Endothelial cell of umbilical vein (primary cell): Measurements from ENCODE around the gene SUMO2. TPM values are rescaled to one million over a fixed set of nuclear protein-coding genes. Genes with fewer than 3 reads are reported as not detected.

Experiments
- BruUV-seq: library from RNA; stranded (reverse); fragments of 400-500 nt; replicated peaks from 2 replicates; lab custom pipeline; 2021; lab: Mats Ljungman, UMichigan
- CTCF ChIA-PET: fragments of 300-600, 350-600 bp; sonication (Branson Sonifier 250); formaldehyde crosslinking; loops from one replicate; lab custom pipeline; 2021; ENCODE audit warnings: antibody characterized with exemption, inconsistent platforms; lab: Charles Lee
- POLR2A ChIA-PET: fragments of 300-600, 350-600 bp; sonication (Branson Sonifier 250); formaldehyde crosslinking; loops from one replicate; lab custom pipeline; 2021; ENCODE audit warnings: antibody characterized with exemption, inconsistent platforms; lab: Charles Lee
- DNase-seq: peaks from one replicate; pipeline ENCODE4 v3.0.0-alpha.2; 2011; ENCODE audit warnings: low read depth, low spot score
- FAIRE-seq: peaks from 2 replicates; lab custom pipeline; 2011; peaks lifted over from hg19 to GRCh38; lab: Jason Lieb, UNC
- H2AFZ ChIP-seq: 2 replicates; pipeline ENCODE4 v1.6.0; 2012; ENCODE audit warnings: low read depth, low read length, control low read depth, inconsistent platforms
- H3K27ac ChIP-seq: 2 replicates; pipeline ENCODE4 v1.5.1; 2011; ENCODE audit warnings: low read depth, mild to moderate bottlenecking, control low read depth, low read length, moderate library complexity; ENCODE audit not compliant: insufficient read depth
- H3K27me3 ChIP-seq, 2 experiments: 2 replicates each; pipeline versions ENCODE4 v1.6.0 to v1.6.1; 2011; ENCODE audit warnings: low read length in 2 of 2, mixed read lengths in 1 of 2; ENCODE audit not compliant: control insufficient read depth in 2 of 2, insufficient read depth in 2 of 2
- H3K36me3 ChIP-seq, 2 experiments: 2 replicates in 1 of 2; 3 replicates in 1 of 2; pipeline ENCODE4 v1.5.1; 2011; ENCODE audit warnings: low read length in 2 of 2, mild to moderate bottlenecking in 1 of 2, moderate library complexity in 1 of 2; ENCODE audit not compliant: control insufficient read depth in 2 of 2, insufficient read depth in 2 of 2; ENCODE audit errors: extremely low read depth in 1 of 2
- H3K4me1 ChIP-seq: 3 replicates; pipeline ENCODE4 v1.5.1; 2011; ENCODE audit warnings: mild to moderate bottlenecking, low read length; ENCODE audit not compliant: control insufficient read depth, insufficient read depth; ENCODE audit errors: extremely low read depth
- H3K4me2 ChIP-seq: 2 replicates; pipeline ENCODE4 v1.6.1; 2011; ENCODE audit warnings: low read length, control low read depth, mixed read lengths; ENCODE audit not compliant: insufficient read depth
- H3K4me3 ChIP-seq, 3 experiments: fragments of 200-600 bp in 1 of 3; sonication (generic), shearing (Covaris generic) in 1 of 3; replicated peaks in 1 of 3; 2 replicates each; pipeline ENCODE4 v1.5.1; 2011 to 2016; ENCODE audit warnings: control low read depth in 3 of 3, low read length in 3 of 3, mild to moderate bottlenecking in 2 of 3, inconsistent platforms in 1 of 3, low read depth in 1 of 3, moderate library complexity in 1 of 3; ENCODE audit not compliant: insufficient read depth in 1 of 3
- H3K79me2 ChIP-seq: 2 replicates; pipeline ENCODE4 v1.6.0; 2012; ENCODE audit warnings: low read length, inconsistent platforms; ENCODE audit not compliant: control insufficient read depth, insufficient read depth
- H3K9ac ChIP-seq: replicated peaks from 2 replicates; pipeline ENCODE3; 2011; ENCODE audit warnings: low read length, control low read depth; ENCODE audit not compliant: insufficient read depth; ENCODE audit errors: extremely low read depth
- H3K9me1 ChIP-seq: replicated peaks from 3 replicates; pipeline ENCODE4 v1.6.0; 2011; ENCODE audit warnings: mild to moderate bottlenecking, low read length; ENCODE audit not compliant: control insufficient read depth, insufficient read depth; ENCODE audit errors: extremely low read depth
- H3K9me3 ChIP-seq: replicated peaks from 2 replicates; pipeline ENCODE4 v1.5.1; 2012; ENCODE audit warnings: low read length, inconsistent platforms; ENCODE audit not compliant: control insufficient read depth, insufficient read depth
- H4K20me1 ChIP-seq: replicated peaks from 2 replicates; pipeline ENCODE3; 2011; ENCODE audit warnings: mild to moderate bottlenecking, low read length; ENCODE audit not compliant: control insufficient read depth, insufficient read depth; ENCODE audit errors: extremely low read depth
- EZH2 ChIP-seq: IDR thresholded peaks from 2 replicates; pipeline ENCODE4 v1.6.1; 2012; ENCODE audit warnings: borderline replicate concordance, low read depth, mild to moderate bottlenecking, moderate library complexity, low read length, inconsistent platforms; ENCODE audit not compliant: severe bottlenecking
- FOS ChIP-seq: IDR thresholded peaks from 2 replicates; pipeline ENCODE4 v1.6.1; 2011; ENCODE audit warnings: mild to moderate bottlenecking, low read length, moderate library complexity, borderline replicate concordance; ENCODE audit not compliant: insufficient read depth
- GATA2 ChIP-seq: IDR thresholded peaks from 2 replicates; pipeline ENCODE4 v1.7.0; 2011; ENCODE audit warnings: low read depth, mild to moderate bottlenecking, moderate library complexity, mixed read lengths, low read length; ENCODE audit not compliant: insufficient read length, insufficient read depth
- JUN ChIP-seq: IDR thresholded peaks from 2 replicates; pipeline ENCODE4 v1.6.1; 2011; ENCODE audit warnings: borderline replicate concordance, low read depth; ENCODE audit not compliant: insufficient read length, insufficient read depth
- MAX ChIP-seq: IDR thresholded peaks from 2 replicates; pipeline ENCODE4 v1.6.1; 2011; ENCODE audit not compliant: insufficient read depth, insufficient read length
- MYC ChIP-seq: IDR thresholded peaks from one replicate; pipeline ENCODE4 v1.6.1; 2011; ENCODE audit warnings: mild to moderate bottlenecking, low read depth, low read length
- POLR2A ChIP-seq: IDR thresholded peaks from 2 replicates; pipeline ENCODE4 v1.6.1; 2012; ENCODE audit warnings: low read depth, mild to moderate bottlenecking, control low read depth, low read length
- POLR2AphosphoS5 ChIP-seq: IDR thresholded peaks from 2 replicates; pipeline ENCODE4 v1.6.1; 2012; ENCODE audit warnings: low read depth, mild to moderate bottlenecking, control low read depth, low read length, moderate library complexity; ENCODE audit not compliant: insufficient read depth
- dilution Hi-C: fragments of 300-500 bp; cut with MboI; formaldehyde crosslinking; loops from one replicate; pipeline ENCODE4 v1.15.0; 2019; ENCODE audit warnings: low sequenced_read_pairs; ENCODE audit not compliant: extremely low pct_ligation_motif_present
- intact Hi-C: fragments of 100-400 bp; cut with micrococcal nuclease; formaldehyde crosslinking; loops from one replicate; pipeline ENCODE4 v1.10.0; 2022
- polyA plus RNA-seq, 4 experiments: library from polyadenylated mRNA; depleted of rRNA in 3 of 4; stranded (reverse) in 3 of 4; unstranded in 1 of 4; fragments of >200 nt; gene quantifications; 2 replicates each; pipeline versions ENCODE4 v1.2.1 to v1.2.3, GENCODE V29; 2011 to 2012; ENCODE audit warnings: missing spikeins in 1 of 4
- total RNA-seq: library from RNA; stranded (reverse); gene quantifications from 2 replicates; pipeline ENCODE4 v1.2.3, GENCODE V29; 2021
- TF ChIP-seq, protein P1 (sequence below), 2 donors: IDR thresholded peaks; 1 replicate in 1 of 2; 2 replicates in 1 of 2; pipeline ENCODE4 v1.5.1; 2011; ENCODE audit warnings: low read length in 2 of 2, mild to moderate bottlenecking in 2 of 2, moderate library complexity in 2 of 2, control low read depth in 1 of 2, inconsistent platforms in 1 of 2, low read depth in 1 of 2; ENCODE audit not compliant: insufficient read depth in 1 of 2; ENCODE audit errors: extremely low read depth in 1 of 2

Gene SUMO2
- total and polyA plus RNA-seq, 2 donors (not counting 3 experiments of a cell fraction or from before 2014, with no cell fraction given): 75.6 to 437 TPM

GRCh38 chr17:75191584-75191983, 8.8 kb upstream of the SUMO2 start:
- dilution Hi-C loops (no loop called here), intact Hi-C loops (no loop called here)
- no TSS peak for BruUV-seq
- no peaks in the 10 kb centered on the region for H4K20me1 ChIP-seq
- no peak overlapping the region for H2AFZ ChIP-seq
- DNase-seq (no peak), FAIRE-seq (no peak)
- no peaks in the 10 kb centered on the region for H3K27me3 ChIP-seq
- ChIA-PET CTCF (interaction anchor here (1.5 to 2.3 kb wide), 3 partner anchors 10 to 20 kb away, joined by 3 to 16 read pairs (median 7); no protein-coding TSS in a partner anchor), POLR2A (no interaction called here)
- no peaks in the 10 kb centered on the region for H3K9me1 ChIP-seq
- H3K27ac ChIP-seq: no peak overlapping the region
- H3K9ac ChIP-seq: no peak overlapping the region
- no peaks in the 10 kb centered on the region for H3K36me3 ChIP-seq
- TF ChIP-seq EZH2: no peak
- TF ChIP-seq MAX: no peak
- TF ChIP-seq FOS: no peak
- no peak for TF ChIP-seq POLR2A
- TF ChIP-seq GATA2: no peak
- no peak for TF ChIP-seq MYC
- TF ChIP-seq, protein P1, sequence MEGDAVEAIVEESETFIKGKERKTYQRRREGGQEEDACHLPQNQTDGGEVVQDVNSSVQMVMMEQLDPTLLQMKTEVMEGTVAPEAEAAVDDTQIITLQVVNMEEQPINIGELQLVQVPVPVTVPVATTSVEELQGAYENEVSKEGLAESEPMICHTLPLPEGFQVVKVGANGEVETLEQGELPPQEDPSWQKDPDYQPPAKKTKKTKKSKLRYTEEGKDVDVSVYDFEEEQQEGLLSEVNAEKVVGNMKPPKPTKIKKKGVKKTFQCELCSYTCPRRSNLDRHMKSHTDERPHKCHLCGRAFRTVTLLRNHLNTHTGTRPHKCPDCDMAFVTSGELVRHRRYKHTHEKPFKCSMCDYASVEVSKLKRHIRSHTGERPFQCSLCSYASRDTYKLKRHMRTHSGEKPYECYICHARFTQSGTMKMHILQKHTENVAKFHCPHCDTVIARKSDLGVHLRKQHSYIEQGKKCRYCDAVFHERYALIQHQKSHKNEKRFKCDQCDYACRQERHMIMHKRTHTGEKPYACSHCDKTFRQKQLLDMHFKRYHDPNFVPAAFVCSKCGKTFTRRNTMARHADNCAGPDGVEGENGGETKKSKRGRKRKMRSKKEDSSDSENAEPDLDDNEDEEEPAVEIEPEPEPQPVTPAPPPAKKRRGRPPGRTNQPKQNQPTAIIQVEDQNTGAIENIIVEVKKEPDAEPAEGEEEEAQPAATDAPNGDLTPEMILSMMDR (IDR thresholded peaks at IDR 0.05; ENCODE audit: extremely low read depth in 1 of 2, insufficient read depth in 1 of 2, low read depth in 1 of 2, low read length in 2 of 2): no peak
- no peak for TF ChIP-seq POLR2AphosphoS5
- TF ChIP-seq JUN: no peak
- no peaks in the 10 kb centered on the region for H3K79me2 ChIP-seq
- no peaks in the 10 kb centered on the region for H3K4me1 ChIP-seq
- H3K4me3 ChIP-seq: no peak overlapping the region
- H3K4me2 ChIP-seq: no peak overlapping the region
- no peaks in the 10 kb centered on the region for H3K9me3 ChIP-seq
